Sigmoid colon (tissue), 7 donors: ENCODE results near the gene CEP112. TPM values are rescaled to one million over a fixed set of nuclear protein-coding genes. Genes with fewer than 3 reads are reported as not detected.

ENCODE experiments used
- DNase-seq: peaks from one replicate; pipeline ENCODE4 v3.0.0-alpha.2; 2019
- H3K27ac ChIP-seq, 4 donors: fragments of 200-600 bp; sonication (generic); one replicate each; pipeline ENCODE4 v1.5.1; 2016 to 2019; ENCODE audit warnings: mild to moderate bottlenecking in 1 of 4
- H3K27me3 ChIP-seq, 3 donors: fragments of 200-600 bp; sonication (generic); one replicate each; pipeline ENCODE4 v1.5.1; 2019; ENCODE audit warnings: mild to moderate bottlenecking in 1 of 3
- H3K36me3 ChIP-seq, 4 donors: fragments of 200-600 bp; sonication (generic); one replicate each; pipeline ENCODE4 v1.5.1; 2016 to 2019
- H3K4me1 ChIP-seq, 4 donors: fragments of 200-600 bp; sonication (generic); one replicate each; pipeline ENCODE4 v1.5.1; 2017 to 2019
- H3K4me3 ChIP-seq, 4 donors: fragments of 200-600 bp; sonication (generic); one replicate each; pipeline ENCODE4 v1.5.1; 2017 to 2019; ENCODE audit warnings: mild to moderate bottlenecking in 2 of 4, moderate library complexity in 1 of 4
- H3K9me3 ChIP-seq, 4 donors: fragments of 200-600 bp in 3 of 4; sonication (generic) in 3 of 4; one replicate each; pipeline versions ENCODE4 v1.5.1 to v1.6.1; 2013 to 2019
- EP300 ChIP-seq, 4 donors: sonication (generic); formaldehyde crosslinking; IDR thresholded peaks; one replicate each; pipeline ENCODE4 v1.6.1; 2017; ENCODE audit warnings: antibody characterized with exemption in 4 of 4
- POLR2A ChIP-seq, 2 donors: fragments of 450-650 bp; IDR thresholded peaks; one replicate each; pipeline ENCODE4 v1.6.1; 2016; ENCODE audit warnings: antibody characterized with exemption in 2 of 2, mild to moderate bottlenecking in 2 of 2, moderate library complexity in 2 of 2
- POLR2AphosphoS5 ChIP-seq, 4 donors: sonication (generic); formaldehyde crosslinking; IDR thresholded peaks; one replicate each; pipeline ENCODE4 v1.6.1; 2017; ENCODE audit warnings: antibody characterized with exemption in 4 of 4
- WGBS, 2 donors: extraction: QIAGEN DNeasy Blood & Tissue Kit; methylation state at CpG; one replicate each; pipeline ENCODE4 v1.1.7; 2013; 5-methylcytosine and 5-hydroxymethylcytosine counted together
- intact Hi-C: fragments of 100-400 bp; cut with DNase I; formaldehyde crosslinking; loops from one replicate; pipeline ENCODE4 v1.15.1; 2023
- polyA plus RNA-seq, 3 donors: library from polyadenylated mRNA; stranded (reverse); fragments of 200-250 nt; gene quantifications; one replicate each; pipeline ENCODE4 v1.2.3, GENCODE V29; 2013
- total RNA-seq, 4 donors: library from RNA; depleted of rRNA; stranded (reverse); fragments of >200 nt; gene quantifications; one replicate each; pipeline ENCODE4 v1.1.0, GENCODE V29; 2016
- TF ChIP-seq, protein P1 (sequence below), 4 experiments: fragments of 450-650 bp in 3 of 4; fragments of 200-600 bp in 1 of 4; IDR thresholded peaks; one replicate each; pipeline ENCODE4 v1.5.1; 2016 to 2019; ENCODE audit warnings: antibody characterized with exemption in 4 of 4, mild to moderate bottlenecking in 3 of 4, moderate library complexity in 2 of 4
- donor health status: healthy with polysubstance abuse.
- donor health status: Bipolar disorder and iron deficiency.
- donor health status: healthy.

Gene CEP112
- total and polyA plus RNA-seq, 7 donors: 0.92 to 29.1 (median 15.1) TPM

GRCh38 chr17:65985571-65985970 lies 206.4 kb downstream of the CEP112 start:
- WGBS, 2 donors: 89 to 92% methylated on average over 3 of the region's 3 CpGs
- no peaks in the 10 kb centered on the region for H3K36me3 ChIP-seq
- no peak overlapping the region for H3K27ac ChIP-seq
- no peaks in the 10 kb centered on the region for H3K27me3 ChIP-seq
- no peak for DNase-seq
- intact Hi-C loops: loop anchor here (10.0 kb wide), 1 partner anchor 691 kb away; no protein-coding TSS in a partner anchor
- H3K4me3 ChIP-seq: no peak overlapping the region
- H3K9me3 ChIP-seq: peaks cover 0 to 3% (median 0%) of the 10 kb centered on the region in 4 donors
- no peaks in the 10 kb centered on the region for H3K4me1 ChIP-seq
- TF ChIP-seq EP300 (IDR thresholded peaks at IDR 0.05) (no peak), POLR2AphosphoS5 (IDR thresholded peaks at IDR 0.05) (no peak), POLR2A (IDR thresholded peaks at IDR 0.05) (no peak)
- TF ChIP-seq, protein P1, sequence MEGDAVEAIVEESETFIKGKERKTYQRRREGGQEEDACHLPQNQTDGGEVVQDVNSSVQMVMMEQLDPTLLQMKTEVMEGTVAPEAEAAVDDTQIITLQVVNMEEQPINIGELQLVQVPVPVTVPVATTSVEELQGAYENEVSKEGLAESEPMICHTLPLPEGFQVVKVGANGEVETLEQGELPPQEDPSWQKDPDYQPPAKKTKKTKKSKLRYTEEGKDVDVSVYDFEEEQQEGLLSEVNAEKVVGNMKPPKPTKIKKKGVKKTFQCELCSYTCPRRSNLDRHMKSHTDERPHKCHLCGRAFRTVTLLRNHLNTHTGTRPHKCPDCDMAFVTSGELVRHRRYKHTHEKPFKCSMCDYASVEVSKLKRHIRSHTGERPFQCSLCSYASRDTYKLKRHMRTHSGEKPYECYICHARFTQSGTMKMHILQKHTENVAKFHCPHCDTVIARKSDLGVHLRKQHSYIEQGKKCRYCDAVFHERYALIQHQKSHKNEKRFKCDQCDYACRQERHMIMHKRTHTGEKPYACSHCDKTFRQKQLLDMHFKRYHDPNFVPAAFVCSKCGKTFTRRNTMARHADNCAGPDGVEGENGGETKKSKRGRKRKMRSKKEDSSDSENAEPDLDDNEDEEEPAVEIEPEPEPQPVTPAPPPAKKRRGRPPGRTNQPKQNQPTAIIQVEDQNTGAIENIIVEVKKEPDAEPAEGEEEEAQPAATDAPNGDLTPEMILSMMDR (IDR thresholded peaks at IDR 0.05): no peak

- H3K4me1 ChIP-seq: no peaks in the 10 kb centered on the region
- intact Hi-C loops: loop anchor here (10.0 kb wide), 1 partner anchor 689 kb away; no protein-coding TSS in a partner anchor
Measured at GRCh38 chr17:65984299-65984698, 207.6 kb downstream of the CEP112 start.

DNA sequence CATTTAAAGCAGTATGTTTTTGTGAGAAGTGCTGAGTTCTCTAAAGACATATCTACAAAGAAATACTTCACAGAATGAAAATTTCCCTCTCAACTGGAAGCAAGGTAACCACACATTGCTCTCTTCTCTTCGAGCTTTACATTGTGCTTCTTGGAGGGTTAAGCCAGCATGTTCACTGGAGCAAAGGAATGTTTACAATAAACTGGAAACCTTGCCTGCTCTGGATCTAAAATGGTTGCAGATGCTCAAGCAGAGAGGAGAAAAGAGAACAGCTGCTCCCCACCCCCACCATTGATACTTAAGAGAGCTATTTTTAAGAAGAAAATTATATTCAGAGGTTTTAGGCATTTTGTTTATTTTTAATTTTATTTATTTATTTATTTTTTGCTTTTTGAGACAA lies 213.1 kb downstream of the CEP112 start:
- intact Hi-C loops: no loop called here

More at GRCh38 chr17:65984299-65984698, 207.6 kb downstream of the CEP112 start:
- no peak for DNase-seq
- TF ChIP-seq POLR2A (IDR thresholded peaks at IDR 0.05): no peak
- no peak for TF ChIP-seq POLR2AphosphoS5 (IDR thresholded peaks at IDR 0.05)
- TF ChIP-seq EP300 (IDR thresholded peaks at IDR 0.05): no peak
- TF ChIP-seq, protein P1 (IDR thresholded peaks at IDR 0.05): no peak
- H3K27ac ChIP-seq: no peak overlapping the region
- no peaks in the 10 kb centered on the region for H3K36me3 ChIP-seq
- peaks cover 0 to 3% (median 0%) of the 10 kb centered on the region in 4 donors for H3K9me3 ChIP-seq
- WGBS, 2 donors: 51 to 73% methylated on average over 3 of the region's 3 CpGs
- H3K27me3 ChIP-seq: no peaks in the 10 kb centered on the region
- H3K4me3 ChIP-seq: no peak overlapping the region

GRCh38 chr17:65977041-65977440 lies 214.9 kb downstream of the CEP112 start:
- TF ChIP-seq EP300 (IDR thresholded peaks at IDR 0.05): no peak
- TF ChIP-seq, protein P1 (IDR thresholded peaks at IDR 0.05): no peak
- H3K27me3 ChIP-seq: no peaks in the 10 kb centered on the region
- H3K36me3 ChIP-seq: no peaks in the 10 kb centered on the region
- no peak overlapping the region for H3K4me3 ChIP-seq
- no peaks in the 10 kb centered on the region for H3K4me1 ChIP-seq
- no peaks in the 10 kb centered on the region for H3K9me3 ChIP-seq
- DNase-seq: no peak
- WGBS, 2 donors: 85 to 86% methylated on average over 10 of the region's 10 CpGs
- no peak overlapping the region for H3K27ac ChIP-seq
- intact Hi-C loops: no loop called here

More for the DNA sequence above, 213.1 kb downstream of the CEP112 start:
- WGBS, 2 donors: 74 to 77% methylated on average over 1 of the region's 1 CpG
- DNase-seq: no peak
- no peak for TF ChIP-seq POLR2A (IDR thresholded peaks at IDR 0.05)
- no peaks in the 10 kb centered on the region for H3K9me3 ChIP-seq
- H3K36me3 ChIP-seq: no peaks in the 10 kb centered on the region
- H3K27ac ChIP-seq: no peak overlapping the region
- H3K27me3 ChIP-seq: no peaks in the 10 kb centered on the region
- no peaks in the 10 kb centered on the region for H3K4me1 ChIP-seq
- H3K4me3 ChIP-seq: no peak overlapping the region

GRCh38 chr17:65975878-65976277 lies 216.1 kb downstream of the CEP112 start:
- H3K9me3 ChIP-seq: peaks cover 0 to 3% (median 0%) of the 10 kb centered on the region in 4 donors
- H3K36me3 ChIP-seq: no peaks in the 10 kb centered on the region
- no peak overlapping the region for H3K4me3 ChIP-seq
- no peaks in the 10 kb centered on the region for H3K27me3 ChIP-seq
- intact Hi-C loops: no loop called here
- DNase-seq: no peak
- TF ChIP-seq EP300 (IDR thresholded peaks at IDR 0.05): no peak
- TF ChIP-seq, protein P1 (IDR thresholded peaks at IDR 0.05): no peak
- no peak for TF ChIP-seq POLR2A (IDR thresholded peaks at IDR 0.05)
- TF ChIP-seq POLR2AphosphoS5 (IDR thresholded peaks at IDR 0.05): no peak
- H3K27ac ChIP-seq: no peak overlapping the region
- 80 to 88% methylated on average over 9 of the region's 9 CpGs for WGBS, 2 donors
- H3K4me1 ChIP-seq: no peaks in the 10 kb centered on the region
